ENCODE results near the gene RNF138.

GRCh38 chr18:32092422-32093101 is 888 bp downstream of the RNF138 start:
- TF ChIP-seq, protein P1, sequence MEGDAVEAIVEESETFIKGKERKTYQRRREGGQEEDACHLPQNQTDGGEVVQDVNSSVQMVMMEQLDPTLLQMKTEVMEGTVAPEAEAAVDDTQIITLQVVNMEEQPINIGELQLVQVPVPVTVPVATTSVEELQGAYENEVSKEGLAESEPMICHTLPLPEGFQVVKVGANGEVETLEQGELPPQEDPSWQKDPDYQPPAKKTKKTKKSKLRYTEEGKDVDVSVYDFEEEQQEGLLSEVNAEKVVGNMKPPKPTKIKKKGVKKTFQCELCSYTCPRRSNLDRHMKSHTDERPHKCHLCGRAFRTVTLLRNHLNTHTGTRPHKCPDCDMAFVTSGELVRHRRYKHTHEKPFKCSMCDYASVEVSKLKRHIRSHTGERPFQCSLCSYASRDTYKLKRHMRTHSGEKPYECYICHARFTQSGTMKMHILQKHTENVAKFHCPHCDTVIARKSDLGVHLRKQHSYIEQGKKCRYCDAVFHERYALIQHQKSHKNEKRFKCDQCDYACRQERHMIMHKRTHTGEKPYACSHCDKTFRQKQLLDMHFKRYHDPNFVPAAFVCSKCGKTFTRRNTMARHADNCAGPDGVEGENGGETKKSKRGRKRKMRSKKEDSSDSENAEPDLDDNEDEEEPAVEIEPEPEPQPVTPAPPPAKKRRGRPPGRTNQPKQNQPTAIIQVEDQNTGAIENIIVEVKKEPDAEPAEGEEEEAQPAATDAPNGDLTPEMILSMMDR (IDR thresholded peaks at IDR 0.05) = no peak
- TF ChIP-seq POLR2A (IDR thresholded peaks at IDR 0.05) = no peak
